NCI-H2171 (cell line): ENCODE measurements around the gene MBTD1.

Experiments
- DNase-seq: peaks from one replicate; lab custom pipeline; 2025; lab: John Stamatoyannopoulos, UW

The MBTD1 gene

GRCh38 chr17:51144266-51145022, 115.4 kb downstream of the MBTD1 start:
- peak; percentile 59 for DNase-seq

DNA sequence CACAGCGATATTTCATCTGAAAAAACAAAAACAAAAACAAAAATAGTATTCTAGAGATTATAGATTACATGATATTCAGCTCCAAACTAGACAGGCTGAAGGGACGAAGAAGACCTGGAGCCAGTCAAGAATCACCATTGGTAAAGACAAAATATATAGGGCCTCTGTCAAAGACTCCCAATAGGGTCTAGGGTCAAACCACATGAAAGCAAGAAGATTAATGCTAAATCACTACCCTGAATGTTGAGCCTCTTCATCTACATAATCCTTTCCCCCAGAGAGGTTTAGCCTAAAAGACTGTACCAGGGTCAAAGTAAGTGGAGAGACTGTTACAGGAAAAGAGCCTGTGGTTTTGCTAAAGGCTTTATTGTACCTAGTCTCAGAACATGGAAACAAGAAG, 117.3 kb downstream of the MBTD1 start:
- no peak for DNase-seq

GRCh38 chr17:51135956-51136355, 123.9 kb downstream of the MBTD1 start:
- DNase-seq = no peak

DNA sequence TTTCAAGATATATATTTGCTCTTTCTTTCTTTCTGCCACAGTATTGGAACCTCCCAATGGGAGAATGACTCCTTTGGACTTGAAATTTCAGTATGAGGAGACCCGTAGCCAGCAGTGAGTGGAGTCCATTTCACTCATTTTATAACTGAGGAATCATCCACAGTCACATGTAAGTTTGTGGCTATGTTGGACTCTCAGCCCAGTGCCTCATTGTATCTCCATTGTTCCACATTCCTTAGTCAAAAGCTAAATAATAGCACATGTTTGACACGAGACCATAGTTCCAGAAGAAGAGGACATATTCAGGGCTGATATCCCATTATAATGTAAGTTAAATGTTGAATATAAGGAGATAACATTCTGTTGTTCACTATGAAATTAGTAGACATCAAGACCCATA, 126.5 kb downstream of the MBTD1 start:
- no peak for DNase-seq

GRCh38 chr17:51132964-51133319, 126.9 kb downstream of the MBTD1 start:
- DNase-seq = no peak

GRCh38 chr17:51128076-51128475, 131.8 kb downstream of the MBTD1 start:
- no peak for DNase-seq
